HEK293 (cell line): ENCODE measurements around the gene TAF11.

Experiments used
- CTCF ChIA-PET: fragments of 350-600 bp; formaldehyde crosslinking; extraction: SDS; loops from one replicate; lab custom pipeline; 2021; ENCODE audit warnings: antibody characterized with exemption; lab: Yijun Ruan, JAX
- POLR2A ChIA-PET: fragments of 300-600 bp; formaldehyde crosslinking; extraction: SDS; loops from one replicate; lab custom pipeline; 2020; ENCODE audit warnings: antibody characterized with exemption, inconsistent platforms; lab: Yijun Ruan, JAX
- H3K27ac ChIP-seq: fragments of 200-500 bp; sonication (Bioruptor generic); 2 replicates; pipeline ENCODE4 v1.5.1; 2014; ENCODE audit warnings: low read depth, low read length, control low read depth, inconsistent platforms; ENCODE audit errors: extremely low read depth
- H3K36me3 ChIP-seq, 2 experiments: fragments of 200-500 bp in 1 of 2; sonication (Bioruptor generic) in 1 of 2; 1 replicate in 1 of 2; 2 replicates in 1 of 2; pipeline ENCODE4 v1.5.1; 2014 to 2017; ENCODE audit warnings: inconsistent platforms in 2 of 2, low read length in 2 of 2; ENCODE audit not compliant: control insufficient read depth in 2 of 2, insufficient read depth in 1 of 2
- H3K4me1 ChIP-seq: fragments of 200-500 bp; sonication (Bioruptor generic); 2 replicates; pipeline ENCODE4 v1.5.1; 2014; ENCODE audit warnings: mild to moderate bottlenecking, low read length, inconsistent platforms; ENCODE audit not compliant: control insufficient read depth, insufficient read depth
- H3K4me3 ChIP-seq: 2 replicates; pipeline ENCODE4 v1.5.1; 2011; ENCODE audit warnings: low read depth, mild to moderate bottlenecking, control low read depth, low read length, moderate library complexity
- H3K9me3 ChIP-seq: fragments of 200-500 bp; sonication (Bioruptor generic); 2 replicates; pipeline ENCODE4 v1.5.1; 2014; ENCODE audit warnings: low read depth, low read length, inconsistent platforms; ENCODE audit not compliant: control insufficient read depth, insufficient read depth
- GLIS1 ChIP-seq: fragments of 450-650 bp; formaldehyde crosslinking; IDR thresholded peaks from 2 replicates; pipeline ENCODE4 v1.5.1; 2016; ENCODE audit warnings: missing biosample characterization, missing genetic modification characterization
- INSM2 ChIP-seq: fragments of 450-650 bp; formaldehyde crosslinking; IDR thresholded peaks from 2 replicates; pipeline ENCODE4 v1.5.1; 2016; ENCODE audit warnings: missing biosample characterization, missing genetic modification characterization
- KLF17 ChIP-seq: fragments of 450-650 bp; formaldehyde crosslinking; IDR thresholded peaks from 2 replicates; pipeline ENCODE4 v1.5.1; 2016; ENCODE audit warnings: missing biosample characterization, missing genetic modification characterization
- RBAK ChIP-seq: fragments of 450-650 bp; formaldehyde crosslinking; IDR thresholded peaks from 2 replicates; pipeline ENCODE4 v1.5.1; 2016; ENCODE audit warnings: missing biosample characterization, missing genetic modification characterization
- SP7 ChIP-seq: fragments of 450-650 bp; formaldehyde crosslinking; IDR thresholded peaks from 2 replicates; pipeline ENCODE4 v1.5.1; 2016; ENCODE audit warnings: missing biosample characterization, missing genetic modification characterization
- WT1 ChIP-seq: fragments of 450-650 bp; formaldehyde crosslinking; IDR thresholded peaks from 2 replicates; pipeline ENCODE4 v1.5.1; 2016; ENCODE audit warnings: missing biosample characterization, missing genetic modification characterization
- YY2 ChIP-seq: fragments of 450-650 bp; formaldehyde crosslinking; IDR thresholded peaks from 2 replicates; pipeline ENCODE4 v1.5.1; 2016; ENCODE audit warnings: missing biosample characterization, missing genetic modification characterization
- ZBTB49 ChIP-seq: fragments of 450-650 bp; formaldehyde crosslinking; IDR thresholded peaks from 2 replicates; pipeline ENCODE4 v1.5.1; 2016; ENCODE audit warnings: missing biosample characterization, missing genetic modification characterization, low read depth
- ZEB2 ChIP-seq: fragments of 450-650 bp; formaldehyde crosslinking; IDR thresholded peaks from 2 replicates; pipeline ENCODE4 v1.5.1; 2016; ENCODE audit warnings: missing biosample characterization, missing genetic modification characterization
- ZFP37 ChIP-seq: fragments of 450-650 bp; formaldehyde crosslinking; IDR thresholded peaks from 2 replicates; pipeline ENCODE4 v1.5.1; 2016; ENCODE audit warnings: missing biosample characterization, missing genetic modification characterization
- ZNF138 ChIP-seq: fragments of 450-650 bp; formaldehyde crosslinking; IDR thresholded peaks from 2 replicates; pipeline ENCODE4 v1.5.1; 2016; ENCODE audit warnings: missing biosample characterization, missing genetic modification characterization, borderline replicate concordance
- ZNF148 ChIP-seq: fragments of 450-650 bp; formaldehyde crosslinking; IDR thresholded peaks from 2 replicates; pipeline ENCODE4 v1.5.0; 2017; ENCODE audit warnings: missing biosample characterization, missing genetic modification characterization, borderline replicate concordance
- ZNF157 ChIP-seq: fragments of 450-650 bp; formaldehyde crosslinking; IDR thresholded peaks from 2 replicates; pipeline ENCODE4 v1.5.1; 2016; ENCODE audit warnings: missing biosample characterization, missing genetic modification characterization
- ZNF18 ChIP-seq: fragments of 450-650 bp; formaldehyde crosslinking; IDR thresholded peaks from 2 replicates; pipeline ENCODE4 v1.5.1; 2016; ENCODE audit warnings: missing biosample characterization, missing genetic modification characterization
- ZNF19 ChIP-seq: fragments of 450-650 bp; formaldehyde crosslinking; IDR thresholded peaks from 2 replicates; pipeline ENCODE4; 2016; ENCODE audit warnings: missing biosample characterization, missing genetic modification characterization, low read depth
- ZNF404 ChIP-seq: fragments of 450-650 bp; formaldehyde crosslinking; IDR thresholded peaks from 2 replicates; pipeline ENCODE4 v1.5.1; 2017; ENCODE audit warnings: missing biosample characterization, missing genetic modification characterization
- ZNF488 ChIP-seq: fragments of 450-650 bp; formaldehyde crosslinking; IDR thresholded peaks from 2 replicates; pipeline ENCODE4 v1.5.1; 2016; ENCODE audit warnings: missing biosample characterization, missing genetic modification characterization
- ZNF621 ChIP-seq: fragments of 450-650 bp; formaldehyde crosslinking; IDR thresholded peaks from 2 replicates; pipeline ENCODE4 v1.5.1; 2017; ENCODE audit warnings: missing biosample characterization, missing genetic modification characterization
- ZNF777 ChIP-seq: fragments of 450-650 bp; formaldehyde crosslinking; IDR thresholded peaks from 2 replicates; pipeline ENCODE4 v1.5.1; 2017; ENCODE audit warnings: missing biosample characterization, missing genetic modification characterization, borderline replicate concordance
- ZNF830 ChIP-seq: fragments of 450-650 bp; IDR thresholded peaks from 2 replicates; pipeline ENCODE4 v1.5.0; 2018; ENCODE audit warnings: missing biosample characterization, missing genetic modification characterization, low read depth, mild to moderate bottlenecking, moderate library complexity

TAF11 gene

GRCh38 chr6:34887753-34888513, at the start of gene TAF11:
TAF11 (minus strand) TSS chr6:34888042; CDS start chr6:34887957, 85 bp downstream.
- CTCF ChIA-PET, result interaction anchor here (0.6 to 1.9 kb wide), 11 partner anchors 9 to 1121 kb away, joined by 3 to 5 read pairs (median 3); partner anchors contain the start of genes BLTP3A and SMIM29
- H3K4me1 ChIP-seq, result peaks cover 2% of the 10 kb centered on the region; the same call in 1 of the 2 replicates
- POLR2A ChIA-PET, result interaction anchor here (0.7 to 2.9 kb wide), 16 partner anchors 9 to 372 kb away, joined by 3 to 25 read pairs (median 6); partner anchors contain the start of genes BLTP3A, ILRUN, SNRPC and ZNF76
- H3K36me3 ChIP-seq, result peaks cover 6 to 12% of the 10 kb centered on the region in 2 experiments; a peak in 2 of 3 replicates
- H3K4me3 ChIP-seq, result peak within 1 kb of the TSS; percentile 73
- H3K9me3 ChIP-seq, result no peaks in the 10 kb centered on the region
- H3K27ac ChIP-seq, result peak within 1 kb of the TSS; percentile 78
- TF ChIP-seq ZNF830 (tag by site-specific recombination), result no peak
- peak; percentile 33; the same call in 1 of the 2 replicates for TF ChIP-seq ZNF777 (tag by site-specific recombination)
- TF ChIP-seq ZNF148 (tag by site-specific recombination), result no peak
- TF ChIP-seq ZFP37 (tag by site-specific recombination), result peak; percentile 37; the same call in 1 of the 2 replicates
- no peak for TF ChIP-seq ZNF19 (tag by site-specific recombination)
- TF ChIP-seq ZNF488 (tag by site-specific recombination), result no peak
- no peak; the same call in 1 of the 2 replicates for TF ChIP-seq WT1 (tag by site-specific recombination)
- TF ChIP-seq ZNF138 (tag by site-specific recombination), result no peak
- peak; percentile 83 for TF ChIP-seq ZEB2 (tag by site-specific recombination)
- peak; percentile 84 for TF ChIP-seq SP7 (tag by site-specific recombination)
- no peak for TF ChIP-seq ZNF404 (tag by site-specific recombination)
- TF ChIP-seq ZNF621 (tag by site-specific recombination), result no peak
- TF ChIP-seq GLIS1 (tag by site-specific recombination), result peak; percentile 61; the same call in 1 of the 2 replicates
- no peak for TF ChIP-seq ZBTB49 (tag by site-specific recombination)
- no peak for TF ChIP-seq RBAK (tag by site-specific recombination)
- TF ChIP-seq ZNF157 (tag by site-specific recombination), result no peak
- TF ChIP-seq YY2 (tag by site-specific recombination), result peak; percentile 52; the same call in 1 of the 2 replicates
- TF ChIP-seq ZNF18 (tag by site-specific recombination), result no peak; the same call in 1 of the 2 replicates
- TF ChIP-seq INSM2 (tag by site-specific recombination), result peak; percentile 65
- TF ChIP-seq KLF17 (tag by site-specific recombination), result peak; percentile 70
